HCT116 (cell line): ENCODE data around the gene MSH6.

Experiments used
- CTCF ChIP-seq, 3 experiments: fragments of 200-600 bp in 1 of 3; sonication (generic) in 1 of 3; IDR thresholded peaks in 2 of 3; conservative IDR thresholded peaks in 1 of 3; 2 replicates each; pipeline ENCODE4 v1.5.1; 2012 to 2017; ENCODE audit warnings: low read depth in 2 of 3, low read length in 2 of 3, antibody characterized with exemption in 1 of 3, borderline replicate concordance in 1 of 3, control low read depth in 1 of 3, mild to moderate bottlenecking in 1 of 3, mixed read lengths in 1 of 3, mixed run types in 1 of 3, moderate library complexity in 1 of 3; ENCODE audit not compliant: insufficient read depth in 1 of 3
- EGR1 ChIP-seq: IDR thresholded peaks from 2 replicates; pipeline ENCODE4 v1.6.1; 2012; ENCODE audit warnings: low read depth
- EZH2 ChIP-seq: fragments of 200-600 bp; sonication (generic); IDR thresholded peaks from 2 replicates; pipeline ENCODE4 v1.6.1; 2017; ENCODE audit warnings: antibody characterized with exemption, mixed run types
- POLR2A ChIP-seq: IDR thresholded peaks from 2 replicates; pipeline ENCODE4 v1.7.0; 2011; ENCODE audit warnings: borderline replicate concordance; ENCODE audit not compliant: insufficient read depth, insufficient read length; ENCODE audit errors: extremely low read depth
- TCF7L2 ChIP-seq: IDR thresholded peaks from 2 replicates; pipeline ENCODE4 v1.7.0; 2011; ENCODE audit warnings: borderline replicate concordance, inconsistent platforms; ENCODE audit not compliant: insufficient read depth, insufficient read length; ENCODE audit errors: extremely low read depth

- TF ChIP-seq EGR1 (no peak), CTCF (IDR thresholded peaks at IDR 0.05 in 2 of 3, conservative IDR thresholded peaks at IDR 0.05 in 1 of 3; ENCODE audit: borderline replicate concordance in 1 of 3, insufficient read depth in 1 of 3, low read depth in 2 of 3, low read length in 2 of 3) (peak; percentile 82 to 96 (median 95)), POLR2A (no peak), EZH2 (no peak), TCF7L2 (peak; percentile 64)
These were observed 14.9 kb upstream of the MSH6 start for GRCh38 chr2:47767880-47768609.
